ENCODE data around the gene TALDO1. TPM values are rescaled to one million over a fixed set of nuclear protein-coding genes. Genes with fewer than 3 reads are reported as not detected.
A peak's percentile ranks its signal among the peaks of the same experiment; 100 is the strongest.

Gene TALDO1
- total and polyA plus RNA-seq, 2 experiments from 2014 or later, result 353 to 402 TPM

- TF ChIP-seq, protein P1, sequence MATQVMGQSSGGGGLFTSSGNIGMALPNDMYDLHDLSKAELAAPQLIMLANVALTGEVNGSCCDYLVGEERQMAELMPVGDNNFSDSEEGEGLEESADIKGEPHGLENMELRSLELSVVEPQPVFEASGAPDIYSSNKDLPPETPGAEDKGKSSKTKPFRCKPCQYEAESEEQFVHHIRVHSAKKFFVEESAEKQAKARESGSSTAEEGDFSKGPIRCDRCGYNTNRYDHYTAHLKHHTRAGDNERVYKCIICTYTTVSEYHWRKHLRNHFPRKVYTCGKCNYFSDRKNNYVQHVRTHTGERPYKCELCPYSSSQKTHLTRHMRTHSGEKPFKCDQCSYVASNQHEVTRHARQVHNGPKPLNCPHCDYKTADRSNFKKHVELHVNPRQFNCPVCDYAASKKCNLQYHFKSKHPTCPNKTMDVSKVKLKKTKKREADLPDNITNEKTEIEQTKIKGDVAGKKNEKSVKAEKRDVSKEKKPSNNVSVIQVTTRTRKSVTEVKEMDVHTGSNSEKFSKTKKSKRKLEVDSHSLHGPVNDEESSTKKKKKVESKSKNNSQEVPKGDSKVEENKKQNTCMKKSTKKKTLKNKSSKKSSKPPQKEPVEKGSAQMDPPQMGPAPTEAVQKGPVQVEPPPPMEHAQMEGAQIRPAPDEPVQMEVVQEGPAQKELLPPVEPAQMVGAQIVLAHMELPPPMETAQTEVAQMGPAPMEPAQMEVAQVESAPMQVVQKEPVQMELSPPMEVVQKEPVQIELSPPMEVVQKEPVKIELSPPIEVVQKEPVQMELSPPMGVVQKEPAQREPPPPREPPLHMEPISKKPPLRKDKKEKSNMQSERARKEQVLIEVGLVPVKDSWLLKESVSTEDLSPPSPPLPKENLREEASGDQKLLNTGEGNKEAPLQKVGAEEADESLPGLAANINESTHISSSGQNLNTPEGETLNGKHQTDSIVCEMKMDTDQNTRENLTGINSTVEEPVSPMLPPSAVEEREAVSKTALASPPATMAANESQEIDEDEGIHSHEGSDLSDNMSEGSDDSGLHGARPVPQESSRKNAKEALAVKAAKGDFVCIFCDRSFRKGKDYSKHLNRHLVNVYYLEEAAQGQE (IDR thresholded peaks at IDR 0.05; ENCODE audit: unreplicated experiment), result peak; percentile 30
These were observed at the start of gene TALDO1 (continued) for GRCh38 chr11:747158-748006.

DNA sequence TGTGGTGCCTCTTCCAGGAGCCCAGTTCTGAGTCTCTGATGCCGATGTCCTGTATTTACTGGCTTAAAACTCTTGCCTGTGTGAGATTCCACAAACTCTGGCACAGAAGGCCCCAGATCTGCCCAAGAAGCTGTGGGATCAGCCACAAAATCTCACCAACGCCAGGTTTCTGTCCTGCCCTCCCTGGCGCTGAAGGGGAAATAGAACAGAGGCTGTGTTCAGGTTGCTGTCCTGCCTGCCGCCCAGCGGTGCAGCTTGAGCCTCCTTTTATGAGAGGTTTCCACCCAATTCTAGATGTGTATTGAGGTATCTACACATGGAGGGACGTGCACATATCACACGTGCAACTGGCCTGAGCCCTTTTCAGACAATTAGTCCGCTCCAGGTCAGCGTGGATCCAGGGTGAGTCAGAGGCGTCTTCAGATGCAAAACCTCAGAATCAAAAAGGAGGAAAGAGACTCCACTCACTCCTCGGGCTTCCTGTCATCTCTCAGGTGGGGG lies 49.4 kb upstream of the TALDO1 start:
- H3K4me1 ChIP-seq (ENCODE audit: insufficient read depth), result peaks cover 19% of the 10 kb centered on the region
- DNase-seq (ENCODE audit: low spot score) (no peak), ATAC-seq (no peak)
- peak overlapping the region; percentile 86 for H3K27ac ChIP-seq (ENCODE audit: low read depth)
- Mint-ChIP-seq H3K9me3 (peaks cover 4% of the 10 kb centered on the region; the same call in 2 of the 3 replicates), H3K27ac (peak overlapping the region; percentile 80), H3K4me3 (peak overlapping the region; percentile 20; the same call in 2 of the 3 replicates), H3K27me3 (ENCODE audit: insufficient read depth, low read depth, poor library complexity) (peaks cover 15% of the 10 kb centered on the region), H3K4me1 (peaks cover 24% of the 10 kb centered on the region), H3K36me3 (ENCODE audit: low read depth) (peaks cover 4% of the 10 kb centered on the region; the same call in 2 of the 3 replicates)
- peaks cover 5% of the 10 kb centered on the region for H4K20me1 ChIP-seq (replicated peaks; ENCODE audit: insufficient read depth)
- H3K79me2 ChIP-seq (replicated peaks; ENCODE audit: insufficient read depth), result peaks cover 21% of the 10 kb centered on the region
- H3K9me2 ChIP-seq (ENCODE audit: insufficient read depth), result no peaks in the 10 kb centered on the region
- H3F3A ChIP-seq (replicated peaks; ENCODE audit: low read depth), result peaks cover 28% of the 10 kb centered on the region
- peak overlapping the region; percentile 37; the same call in 1 of the 2 replicates for H3K4me2 ChIP-seq
- 0 out of 2 replicates have a peak overlapping the region, but pooled peaks have one; percentile 26 for H3K4me3 ChIP-seq
- H2AFZ ChIP-seq, result no peak overlapping the region
- no peaks in the 10 kb centered on the region for H3K27me3 ChIP-seq (ENCODE audit: insufficient read depth)
- no peaks in the 10 kb centered on the region for H3K36me3 ChIP-seq (ENCODE audit: insufficient read depth)
- no peak for TF ChIP-seq EZH2phosphoT487 (IDR thresholded peaks at IDR 0.05; ENCODE audit: unreplicated experiment)
- no peak for TF ChIP-seq NANOG (IDR thresholded peaks at IDR 0.05; ENCODE audit: borderline replicate concordance)
- no peak for TF ChIP-seq ZNF331 (CRISPR knock-in tag; IDR thresholded peaks at IDR 0.05; ENCODE audit: low read depth)
- no peak for TF ChIP-seq JUNB (IDR thresholded peaks at IDR 0.05; ENCODE audit: unreplicated experiment)
- no peak for TF ChIP-seq CREB1 (CRISPR knock-in tag; IDR thresholded peaks at IDR 0.05; ENCODE audit: low read depth)
- TF ChIP-seq STAT1 (IDR thresholded peaks at IDR 0.05; ENCODE audit: unreplicated experiment), result no peak
- TF ChIP-seq ZNF462 (CRISPR knock-in tag; IDR thresholded peaks at IDR 0.05), result no peak
- no peak for TF ChIP-seq POLR2AphosphoS5 (IDR thresholded peaks at IDR 0.05; ENCODE audit: low read depth)
- TF ChIP-seq, protein P2, sequence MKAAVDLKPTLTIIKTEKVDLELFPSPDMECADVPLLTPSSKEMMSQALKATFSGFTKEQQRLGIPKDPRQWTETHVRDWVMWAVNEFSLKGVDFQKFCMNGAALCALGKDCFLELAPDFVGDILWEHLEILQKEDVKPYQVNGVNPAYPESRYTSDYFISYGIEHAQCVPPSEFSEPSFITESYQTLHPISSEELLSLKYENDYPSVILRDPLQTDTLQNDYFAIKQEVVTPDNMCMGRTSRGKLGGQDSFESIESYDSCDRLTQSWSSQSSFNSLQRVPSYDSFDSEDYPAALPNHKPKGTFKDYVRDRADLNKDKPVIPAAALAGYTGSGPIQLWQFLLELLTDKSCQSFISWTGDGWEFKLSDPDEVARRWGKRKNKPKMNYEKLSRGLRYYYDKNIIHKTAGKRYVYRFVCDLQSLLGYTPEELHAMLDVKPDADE (IDR thresholded peaks at IDR 0.05), result no peak
- no peak for TF ChIP-seq ZNF114 (CRISPR knock-in tag; IDR thresholded peaks at IDR 0.05)
